ENCODE results near the gene EPB41L1. TPM values are rescaled to one million over a fixed set of nuclear protein-coding genes. Genes with fewer than 3 reads are reported as not detected.

The EPB41L1 gene
- total RNA-seq, 1 experiment from 2014 or later: 8.6 TPM

- BruUV-seq (replicated peaks): no TSS peak
- Histone ChIP-seq H3K27ac (ENCODE audit: low read length) (no peak overlapping the region), H3K36me3 (ENCODE audit: control insufficient read depth, insufficient read depth, low read length) (no peaks in the 10 kb centered on the region), H3K9me3 (ENCODE audit: control insufficient read depth, insufficient read depth, low read depth, low read length) (no peaks in the 10 kb centered on the region), H3K4me1 (ENCODE audit: control insufficient read depth, insufficient read depth, low read length) (no peaks in the 10 kb centered on the region), H3K4me3 (ENCODE audit: low read depth in 2 of 2, low read length in 2 of 2) (no peak overlapping the region), H3K27me3 (ENCODE audit: control insufficient read depth, insufficient read depth, low read length) (no peaks in the 10 kb centered on the region)
- ChIA-PET POLR2A (interaction anchor here (0.6 kb wide), 1 partner anchor 57 kb away, joined by 3 read pairs; no protein-coding TSS in a partner anchor), CTCF (interaction anchor here (0.6 kb wide), 3 partner anchors 51 to 108 kb away, joined by 3 to 6 read pairs (median 4); no protein-coding TSS in a partner anchor)
- no peak for TF ChIP-seq SIN3A (IDR thresholded peaks at IDR 0.05; ENCODE audit: borderline replicate concordance, insufficient read depth, low read depth, low read length)
- TF ChIP-seq REST (IDR thresholded peaks at IDR 0.05; ENCODE audit: insufficient read depth in 1 of 2, low read depth in 2 of 2, low read length in 1 of 2): no peak
- no peak for TF ChIP-seq CTCF (IDR thresholded peaks at IDR 0.05)
- no peak for TF ChIP-seq TCF7L2 (IDR thresholded peaks at IDR 0.05; ENCODE audit: low read depth, low read length)
- TF ChIP-seq POLR2AphosphoS5 (IDR thresholded peaks at IDR 0.05; ENCODE audit: low read depth, low read length): no peak
- in situ Hi-C loops (cut with HindIII; ENCODE audit: low pct_unique_long_range_greater_than_20kb, low sequenced_read_pairs): no loop called here
- DNase-seq (ENCODE audit: low read depth, low spot score): no peak
- intact Hi-C loops (cut with micrococcal nuclease; ENCODE audit: unreplicated experiment): no loop called here
- ATAC-seq: no peak
Measured at GRCh38 chr20:36264426-36265246, 110.1 kb downstream of the EPB41L1 start.

GRCh38 chr20:36266189-36266588 is 111.6 kb downstream of the EPB41L1 start:
- CTCF ChIA-PET: no interaction called here
- Histone ChIP-seq H3K36me3 (ENCODE audit: control insufficient read depth, insufficient read depth, low read length) (no peaks in the 10 kb centered on the region), H3K4me3 (ENCODE audit: low read depth in 2 of 2, low read length in 2 of 2) (no peak overlapping the region), H3K27ac (ENCODE audit: low read length) (no peak overlapping the region), H3K9me3 (ENCODE audit: control insufficient read depth, insufficient read depth, low read depth, low read length) (no peaks in the 10 kb centered on the region), H3K27me3 (ENCODE audit: control insufficient read depth, insufficient read depth, low read length) (no peaks in the 10 kb centered on the region), H3K4me1 (ENCODE audit: control insufficient read depth, insufficient read depth, low read length) (no peaks in the 10 kb centered on the region)
- no peak for ATAC-seq
- TF ChIP-seq CTCF (IDR thresholded peaks at IDR 0.05) (no peak), TCF7L2 (IDR thresholded peaks at IDR 0.05; ENCODE audit: low read depth, low read length) (no peak)
- in situ Hi-C loops (cut with HindIII; ENCODE audit: low pct_unique_long_range_greater_than_20kb, low sequenced_read_pairs): no loop called here
- POLR2A ChIA-PET: interaction anchor here (0.6 kb wide), 1 partner anchor 87 kb away, joined by 3 read pairs; no protein-coding TSS in a partner anchor
- intact Hi-C loops (cut with micrococcal nuclease; ENCODE audit: unreplicated experiment): no loop called here
- no peak for DNase-seq (ENCODE audit: low read depth, low spot score)
- BruUV-seq (replicated peaks): no TSS peak

Measured in Panc1 (cell line).